Peyer's patch (tissue), 4 donors: ENCODE measurements around the gene C11orf68. TPM values are rescaled to one million over a fixed set of nuclear protein-coding genes. Genes with fewer than 3 reads are reported as not detected.

Experiments used
- DNase-seq, 3 donors: peaks; one replicate each; pipeline ENCODE4 v3.0.0-alpha.2; 2017 to 2019
- H3K27ac ChIP-seq, 4 donors: fragments of 200-600 bp; sonication (generic); one replicate each; pipeline ENCODE4 v1.5.1; 2016 to 2019
- H3K27me3 ChIP-seq, 2 donors: fragments of 200-600 bp; sonication (generic); one replicate each; pipeline ENCODE4 v1.5.1; 2019
- H3K36me3 ChIP-seq, 3 donors: fragments of 200-600 bp; sonication (generic); one replicate each; pipeline ENCODE4 v1.5.1; 2016 to 2019
- H3K4me1 ChIP-seq, 4 donors: fragments of 200-600 bp; sonication (generic); one replicate each; pipeline ENCODE4 v1.5.1; 2016 to 2019
- H3K4me3 ChIP-seq, 4 donors: fragments of 200-600 bp; sonication (generic); 1 replicate in 3 of 4; 2 replicates in 1 of 4; pipeline ENCODE4 v1.5.1; 2016 to 2019; ENCODE audit warnings: mild to moderate bottlenecking in 1 of 4
- H3K9me3 ChIP-seq, 4 donors: fragments of 200-600 bp; sonication (generic); one replicate each; pipeline ENCODE4 v1.5.1; 2016 to 2019; ENCODE audit warnings: mild to moderate bottlenecking in 1 of 4
- CTCF ChIP-seq, 6 experiments: fragments of 450-650 bp in 4 of 6; fragments of 200-600 bp in 2 of 6; sonication (generic) in 1 of 6; IDR thresholded peaks; one replicate each; pipeline ENCODE4 v1.5.1; 2017 to 2019; ENCODE audit warnings: antibody characterized with exemption in 6 of 6, mild to moderate bottlenecking in 3 of 6, moderate library complexity in 1 of 6
- POLR2A ChIP-seq, 2 donors: fragments of 450-650 bp; IDR thresholded peaks; one replicate each; pipeline ENCODE4 v1.5.1; 2017; ENCODE audit warnings: antibody characterized with exemption in 2 of 2, mild to moderate bottlenecking in 2 of 2, moderate library complexity in 2 of 2
- total RNA-seq, 4 donors: library from RNA; depleted of rRNA; stranded (reverse); fragments of >200 nt; gene quantifications; one replicate each; pipeline ENCODE4 v1.1.0, GENCODE V29; 2016

C11orf68 gene
- total RNA-seq, 4 donors from 2014 or later, result 8.3 to 20.6 (median 12.1) TPM

DNA sequence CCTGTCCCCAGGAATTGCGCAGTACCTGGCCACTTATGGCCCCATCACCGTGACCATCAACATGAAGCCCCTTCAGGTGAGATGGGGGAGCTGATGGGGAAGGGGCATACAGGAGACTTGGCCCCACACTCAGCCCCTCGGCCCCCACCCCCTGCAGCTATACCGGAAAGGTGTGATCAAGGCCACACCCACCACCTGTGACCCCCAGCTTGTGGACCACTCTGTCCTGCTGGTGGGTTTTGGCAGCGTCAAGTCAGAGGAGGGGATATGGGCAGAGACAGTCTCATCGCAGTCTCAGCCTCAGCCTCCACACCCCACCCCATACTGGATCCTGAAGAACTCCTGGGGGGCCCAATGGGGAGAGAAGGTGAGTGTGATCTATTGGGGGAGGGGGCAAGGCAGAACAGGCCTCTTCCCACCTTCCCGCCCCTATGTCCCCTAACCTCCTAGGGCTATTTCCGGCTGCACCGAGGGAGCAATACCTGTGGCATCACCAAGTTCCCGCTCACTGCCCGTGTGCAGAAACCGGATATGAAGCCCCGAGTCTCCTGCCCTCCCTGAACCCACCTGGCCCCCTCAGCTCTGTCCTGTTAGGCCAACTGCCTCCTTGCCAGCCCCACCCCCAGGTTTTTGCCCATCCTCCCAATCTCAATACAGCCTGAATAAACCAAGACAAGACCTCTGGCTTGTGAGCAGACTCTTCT is 35.7 kb downstream of the C11orf68 start:
- H3K4me3 ChIP-seq, result no peak overlapping the region
- H3K36me3 ChIP-seq, result peaks cover 0 to 32% (median 0%) of the 10 kb centered on the region in 3 donors
- H3K27me3 ChIP-seq, result no peaks in the 10 kb centered on the region
- H3K27ac ChIP-seq, result no peak overlapping the region
- H3K9me3 ChIP-seq, result no peaks in the 10 kb centered on the region
- peaks cover 0 to 33% (median 7%) of the 10 kb centered on the region in 4 donors for H3K4me1 ChIP-seq
- TF ChIP-seq POLR2A (IDR thresholded peaks at IDR 0.05) (no peak), CTCF (IDR thresholded peaks at IDR 0.05) (no peak)
- DNase-seq, result no peak

DNA sequence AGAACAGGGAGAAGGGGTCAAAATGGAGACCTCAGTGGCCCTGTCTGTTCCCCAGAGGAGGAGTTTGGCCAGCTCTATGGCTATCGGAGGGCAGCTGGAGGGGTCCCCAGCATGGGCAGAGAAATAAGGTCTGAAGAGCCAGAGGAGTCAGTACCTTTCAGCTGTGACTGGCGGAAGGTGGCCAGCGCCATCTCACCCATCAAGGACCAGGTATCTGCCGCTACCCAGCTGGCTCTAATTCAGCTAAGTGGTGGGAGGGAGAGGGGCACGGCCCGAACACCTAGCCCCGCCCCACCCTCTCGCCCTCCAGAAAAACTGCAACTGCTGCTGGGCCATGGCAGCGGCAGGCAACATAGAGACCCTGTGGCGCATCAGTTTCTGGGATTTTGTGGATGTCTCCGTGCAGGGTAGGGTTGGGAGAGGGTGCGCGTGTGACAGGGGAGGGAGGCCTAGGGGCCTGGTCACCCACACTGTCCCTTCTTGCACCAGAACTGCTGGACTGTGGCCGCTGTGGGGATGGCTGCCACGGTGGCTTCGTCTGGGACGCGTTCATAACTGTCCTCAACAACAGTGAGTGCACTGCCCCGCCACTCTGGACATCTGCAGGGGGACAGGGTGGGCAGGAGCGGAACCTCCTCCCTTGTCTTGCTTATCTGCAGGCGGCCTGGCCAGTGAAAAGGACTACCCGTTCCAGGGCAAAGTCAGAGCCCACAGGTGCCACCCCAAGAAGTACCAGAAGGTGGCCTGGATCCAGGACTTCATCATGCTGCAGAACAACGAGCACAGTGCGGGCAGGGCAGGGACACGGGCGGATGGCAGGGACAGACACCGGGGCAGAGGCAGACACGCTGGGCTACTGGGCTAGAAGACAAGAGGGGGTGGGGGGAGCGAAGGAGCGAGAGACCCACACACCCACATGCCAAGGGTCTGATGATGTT is 36.5 kb downstream of the C11orf68 start:
- Histone ChIP-seq H3K27ac (no peak overlapping the region), H3K36me3 (peaks cover 0 to 32% (median 0%) of the 10 kb centered on the region in 3 donors), H3K9me3 (no peaks in the 10 kb centered on the region), H3K4me3 (no peak overlapping the region), H3K27me3 (no peaks in the 10 kb centered on the region), H3K4me1 (peaks cover 0 to 27% (median 7%) of the 10 kb centered on the region in 4 donors)
- no peak for DNase-seq
- TF ChIP-seq CTCF (IDR thresholded peaks at IDR 0.05), result no peak
- TF ChIP-seq POLR2A (IDR thresholded peaks at IDR 0.05), result no peak

GRCh38 chr11:65880844-65881421 is 37.9 kb downstream of the C11orf68 start:
- DNase-seq, result no peak
- H3K27ac ChIP-seq, result peak overlapping the region in 1 of 4 donors; percentile 21
- TF ChIP-seq POLR2A (IDR thresholded peaks at IDR 0.05), result no peak
- no peak for TF ChIP-seq CTCF (IDR thresholded peaks at IDR 0.05)
- no peaks in the 10 kb centered on the region for H3K27me3 ChIP-seq
- H3K9me3 ChIP-seq, result no peaks in the 10 kb centered on the region
- peaks cover 0 to 32% (median 0%) of the 10 kb centered on the region in 3 donors for H3K36me3 ChIP-seq
- peaks cover 0 to 13% (median 4%) of the 10 kb centered on the region in 4 donors for H3K4me1 ChIP-seq
- H3K4me3 ChIP-seq, result no peak overlapping the region

GRCh38 chr11:65880027-65880426 is 38.8 kb downstream of the C11orf68 start:
- Histone ChIP-seq H3K4me3 (no peak overlapping the region), H3K9me3 (no peaks in the 10 kb centered on the region), H3K27ac (peak overlapping the region in 1 of 4 donors; percentile 14), H3K36me3 (peaks cover 0 to 26% (median 0%) of the 10 kb centered on the region in 3 donors), H3K4me1 (peaks cover 0 to 8% (median 2%) of the 10 kb centered on the region in 4 donors), H3K27me3 (no peaks in the 10 kb centered on the region)
- TF ChIP-seq POLR2A (IDR thresholded peaks at IDR 0.05), result no peak
- no peak for TF ChIP-seq CTCF (IDR thresholded peaks at IDR 0.05)
- no peak for DNase-seq

DNA sequence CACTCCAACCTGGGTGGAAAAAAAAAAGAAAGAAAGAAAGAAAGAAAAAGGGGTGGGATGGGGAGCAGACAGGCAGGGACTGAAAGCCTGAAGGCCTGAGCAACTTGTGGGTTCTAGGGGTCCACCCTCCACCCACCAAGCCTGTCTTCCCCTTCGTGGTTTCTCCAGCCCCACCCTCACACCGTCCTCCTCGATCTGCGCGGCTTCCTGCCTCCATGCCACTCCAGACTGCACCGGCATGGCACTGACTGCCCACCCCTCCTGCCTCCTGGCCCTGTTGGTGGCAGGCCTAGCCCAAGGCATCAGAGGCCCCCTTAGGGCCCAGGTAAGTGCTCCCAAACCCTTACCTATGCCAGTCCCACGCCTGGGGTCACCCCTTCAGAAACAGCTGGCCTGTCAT is 39.2 kb downstream of the C11orf68 start, which contains the start of gene CTSW:
Gene CTSW (plus strand): TSS at position 221 of the 400 bp plus-strand sequence. CDS start 18 bp downstream, at position 239.
- no peak for DNase-seq
- Histone ChIP-seq H3K27ac (peak within 1 kb of the TSS in 1 of 4 donors; percentile 21), H3K4me1 (peaks cover 0 to 5% (median 0%) of the 10 kb centered on the region in 4 donors), H3K9me3 (no peaks in the 10 kb centered on the region), H3K27me3 (no peaks in the 10 kb centered on the region), H3K4me3 (no peak within 1 kb of the TSS), H3K36me3 (peaks cover 0 to 26% (median 0%) of the 10 kb centered on the region in 3 donors)
- no peak for TF ChIP-seq CTCF (IDR thresholded peaks at IDR 0.05)
- TF ChIP-seq POLR2A (IDR thresholded peaks at IDR 0.05), result no peak
